Fibroblast of lung (primary cell): ENCODE measurements around the gene RAVER2. TPM values are rescaled to one million over a fixed set of nuclear protein-coding genes. Genes with fewer than 3 reads are reported as not detected.

ENCODE experiments used
- DNase-seq, 2 donors: peaks; one replicate each; pipeline versions ENCODE4 v3.0.0 to v3.0.0-alpha.2; 2010; ENCODE audit warnings: low read depth in 2 of 2
- H2AFZ ChIP-seq: 2 replicates; pipeline ENCODE4 v1.5.1; 2012; ENCODE audit warnings: low read length, control low read depth, inconsistent platforms
- H3K27ac ChIP-seq: 2 replicates; pipeline ENCODE4 v1.5.1; 2011; ENCODE audit warnings: low read length, control low read depth; ENCODE audit not compliant: insufficient read depth
- H3K27me3 ChIP-seq: 2 replicates; pipeline ENCODE4 v1.5.1; 2011; ENCODE audit warnings: mild to moderate bottlenecking, low read length; ENCODE audit not compliant: control insufficient read depth, insufficient read depth
- H3K36me3 ChIP-seq: 2 replicates; pipeline ENCODE4 v1.5.1; 2011; ENCODE audit warnings: low read length; ENCODE audit not compliant: control insufficient read depth, insufficient read depth
- H3K4me1 ChIP-seq: 2 replicates; pipeline ENCODE4 v1.5.1; 2011; ENCODE audit warnings: low read length; ENCODE audit not compliant: control insufficient read depth, insufficient read depth; ENCODE audit errors: extremely low read depth
- H3K4me2 ChIP-seq: 2 replicates; pipeline ENCODE4 v1.5.1; 2011; ENCODE audit warnings: low read length, control low read depth; ENCODE audit not compliant: insufficient read depth; ENCODE audit errors: extremely low read depth
- H3K4me3 ChIP-seq, 4 experiments: fragments of 200-600 bp in 1 of 4; sonication (generic) in 1 of 4; replicated peaks in 1 of 4; 2 replicates each; pipeline ENCODE4 v1.5.1; 2011 to 2016; ENCODE audit warnings: low read length in 4 of 4, low read depth in 3 of 4, mild to moderate bottlenecking in 3 of 4, control low read depth in 2 of 4, inconsistent platforms in 1 of 4, mixed read lengths in 1 of 4; ENCODE audit not compliant: insufficient read depth in 1 of 4; ENCODE audit errors: control extremely low read depth in 1 of 4
- H3K79me2 ChIP-seq: 2 replicates; pipeline ENCODE4 v1.5.1; 2012; ENCODE audit warnings: mild to moderate bottlenecking, low read length, inconsistent platforms; ENCODE audit not compliant: control insufficient read depth, insufficient read depth
- H3K9ac ChIP-seq: 2 replicates; pipeline ENCODE4 v1.5.1; 2011; ENCODE audit warnings: mild to moderate bottlenecking, low read length, control low read depth; ENCODE audit not compliant: insufficient read depth
- H3K9me3 ChIP-seq: 2 replicates; pipeline ENCODE4 v1.5.1; 2012; ENCODE audit warnings: low read depth, low read length; ENCODE audit not compliant: control insufficient read depth, insufficient read depth
- H4K20me1 ChIP-seq: 2 replicates; pipeline ENCODE4 v1.5.1; 2011; ENCODE audit warnings: low read length; ENCODE audit not compliant: control insufficient read depth, insufficient read depth; ENCODE audit errors: extremely low read depth
- EZH2 ChIP-seq: IDR thresholded peaks from 2 replicates; pipeline ENCODE4 v1.5.1; 2012; ENCODE audit warnings: low read length, control low read depth, mild to moderate bottlenecking; ENCODE audit errors: missing control alignments
- polyA plus RNA-seq, 2 donors: library from polyadenylated mRNA; depleted of rRNA in 1 of 2; stranded (reverse) in 1 of 2; unstranded in 1 of 2; fragments of >200 nt; gene quantifications; 2 replicates each; pipeline ENCODE4 v1.2.1, GENCODE V29; 2011 to 2012; ENCODE audit warnings: missing spikeins in 1 of 2
- total RNA-seq: library from RNA; depleted of rRNA; stranded (reverse); fragments of >200 nt; gene quantifications from 2 replicates; pipeline ENCODE4 v1.2.1, GENCODE V29; 2014
- TF ChIP-seq, protein P1 (sequence below), 2 donors: IDR thresholded peaks in 1 of 2; conservative IDR thresholded peaks in 1 of 2; 1 replicate in 1 of 2; 2 replicates in 1 of 2; pipeline ENCODE4 v1.5.1; 2011 to 2012; ENCODE audit warnings: low read length in 2 of 2, control low read depth in 1 of 2, inconsistent platforms in 1 of 2, low read depth in 1 of 2, mild to moderate bottlenecking in 1 of 2

RAVER2 gene
- total and polyA plus RNA-seq, 2 donors (not counting 1 experiment from before 2014, with no cell fraction given) = 4.3 to 5.6 TPM

DNA sequence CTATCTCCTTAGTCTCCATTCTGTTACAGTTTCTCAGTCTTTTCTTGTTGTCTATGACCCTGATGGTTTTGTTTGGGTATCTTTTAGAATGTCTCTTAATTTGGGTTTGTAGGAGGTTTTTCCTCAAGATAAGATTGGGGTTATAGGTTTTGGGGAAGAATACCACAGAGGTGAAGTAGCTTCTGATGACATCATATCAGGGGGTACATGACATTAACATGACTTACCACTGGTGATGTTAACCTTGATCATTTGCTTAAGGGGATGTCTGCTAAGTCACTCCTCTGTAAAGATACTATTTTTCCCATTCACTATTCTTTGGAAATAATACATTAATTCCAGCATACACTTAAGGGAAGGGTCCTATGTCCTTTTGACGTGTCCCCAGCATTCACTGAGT lies 11.9 kb downstream of the RAVER2 start:
- H3K9ac ChIP-seq = no peak overlapping the region
- no peak overlapping the region for H2AFZ ChIP-seq
- TF ChIP-seq EZH2 = no peak
- TF ChIP-seq, protein P1, sequence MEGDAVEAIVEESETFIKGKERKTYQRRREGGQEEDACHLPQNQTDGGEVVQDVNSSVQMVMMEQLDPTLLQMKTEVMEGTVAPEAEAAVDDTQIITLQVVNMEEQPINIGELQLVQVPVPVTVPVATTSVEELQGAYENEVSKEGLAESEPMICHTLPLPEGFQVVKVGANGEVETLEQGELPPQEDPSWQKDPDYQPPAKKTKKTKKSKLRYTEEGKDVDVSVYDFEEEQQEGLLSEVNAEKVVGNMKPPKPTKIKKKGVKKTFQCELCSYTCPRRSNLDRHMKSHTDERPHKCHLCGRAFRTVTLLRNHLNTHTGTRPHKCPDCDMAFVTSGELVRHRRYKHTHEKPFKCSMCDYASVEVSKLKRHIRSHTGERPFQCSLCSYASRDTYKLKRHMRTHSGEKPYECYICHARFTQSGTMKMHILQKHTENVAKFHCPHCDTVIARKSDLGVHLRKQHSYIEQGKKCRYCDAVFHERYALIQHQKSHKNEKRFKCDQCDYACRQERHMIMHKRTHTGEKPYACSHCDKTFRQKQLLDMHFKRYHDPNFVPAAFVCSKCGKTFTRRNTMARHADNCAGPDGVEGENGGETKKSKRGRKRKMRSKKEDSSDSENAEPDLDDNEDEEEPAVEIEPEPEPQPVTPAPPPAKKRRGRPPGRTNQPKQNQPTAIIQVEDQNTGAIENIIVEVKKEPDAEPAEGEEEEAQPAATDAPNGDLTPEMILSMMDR (conservative IDR thresholded peaks at IDR 0.05 in 1 of 2, IDR thresholded peaks at IDR 0.05 in 1 of 2; ENCODE audit: low read depth in 1 of 2, low read length in 2 of 2) = no peak
- no peaks in the 10 kb centered on the region for H3K79me2 ChIP-seq
- no peaks in the 10 kb centered on the region for H3K36me3 ChIP-seq
- DNase-seq = no peak
- H3K27me3 ChIP-seq = no peaks in the 10 kb centered on the region
- H3K27ac ChIP-seq = no peak overlapping the region
- H4K20me1 ChIP-seq = no peaks in the 10 kb centered on the region
- no peak overlapping the region for H3K4me3 ChIP-seq
- H3K9me3 ChIP-seq = no peaks in the 10 kb centered on the region
- H3K4me1 ChIP-seq = no peaks in the 10 kb centered on the region
- no peak overlapping the region for H3K4me2 ChIP-seq

DNA sequence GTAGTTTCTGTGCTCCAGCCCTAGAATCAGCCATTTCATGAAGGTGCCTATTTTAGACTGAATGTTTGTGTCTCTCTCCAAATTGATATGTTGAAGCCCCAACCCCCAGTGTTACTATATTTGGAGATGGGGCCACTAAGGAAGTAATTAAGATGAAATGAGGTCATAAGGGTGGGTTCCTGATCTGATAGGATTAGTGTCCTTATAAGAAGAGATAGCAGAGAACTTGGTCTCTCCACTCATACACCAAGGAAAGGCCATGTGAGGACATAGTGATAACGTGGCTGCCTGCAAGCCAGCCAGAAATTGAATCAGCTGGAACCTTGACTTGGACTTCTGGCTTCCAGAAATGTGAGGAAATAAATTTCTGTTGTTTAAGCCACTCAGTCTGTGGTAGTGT lies 12.3 kb downstream of the RAVER2 start:
- Histone ChIP-seq H3K27me3 (no peaks in the 10 kb centered on the region), H3K36me3 (no peaks in the 10 kb centered on the region), H2AFZ (no peak overlapping the region), H3K4me3 (no peak overlapping the region), H3K9ac (no peak overlapping the region), H3K9me3 (no peaks in the 10 kb centered on the region), H3K4me2 (no peak overlapping the region), H3K79me2 (no peaks in the 10 kb centered on the region), H4K20me1 (no peaks in the 10 kb centered on the region), H3K4me1 (no peaks in the 10 kb centered on the region), H3K27ac (no peak overlapping the region)
- TF ChIP-seq EZH2 = no peak
- TF ChIP-seq, protein P1 (conservative IDR thresholded peaks at IDR 0.05 in 1 of 2, IDR thresholded peaks at IDR 0.05 in 1 of 2; ENCODE audit: low read depth in 1 of 2, low read length in 2 of 2) = no peak
- no peak for DNase-seq

DNA sequence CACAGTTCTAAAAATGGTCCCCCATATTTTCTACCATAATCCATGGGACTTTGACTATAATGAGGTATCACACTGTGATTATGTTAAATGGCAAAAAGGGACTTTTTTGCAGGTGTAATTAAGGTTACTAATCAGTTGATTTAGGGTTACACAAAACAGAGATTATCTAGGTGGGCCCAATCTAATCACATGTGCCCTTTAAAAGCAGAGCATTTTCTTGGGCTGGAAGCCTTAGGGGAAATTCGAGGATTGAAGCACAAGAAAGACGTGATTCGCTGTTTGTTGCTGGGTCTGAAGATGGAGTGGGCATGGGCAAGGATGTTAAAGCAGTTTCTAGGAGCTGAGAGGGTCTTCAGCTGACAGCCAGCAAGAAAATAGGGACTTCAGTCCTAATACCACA lies 13.4 kb downstream of the RAVER2 start:
- Histone ChIP-seq H3K4me1 (no peaks in the 10 kb centered on the region), H4K20me1 (no peaks in the 10 kb centered on the region), H3K27me3 (no peaks in the 10 kb centered on the region), H3K9ac (no peak overlapping the region), H3K36me3 (no peaks in the 10 kb centered on the region), H3K9me3 (no peaks in the 10 kb centered on the region), H3K4me2 (no peak overlapping the region), H3K4me3 (no peak overlapping the region), H2AFZ (no peak overlapping the region), H3K27ac (no peak overlapping the region), H3K79me2 (no peaks in the 10 kb centered on the region)
- DNase-seq = no peak
- TF ChIP-seq EZH2 = no peak
- TF ChIP-seq, protein P1 (conservative IDR thresholded peaks at IDR 0.05 in 1 of 2, IDR thresholded peaks at IDR 0.05 in 1 of 2; ENCODE audit: low read depth in 1 of 2, low read length in 2 of 2) = no peak
